NCI-H2227 (cell line): Measurements from ENCODE around the gene NOP53.
"Not testable (repeated sequence)": the region's sequence is repeated elsewhere in the genome, so short reads cannot be mapped to it uniquely, and the experiment has no call there.

ENCODE experiments used
- DNase-seq: peaks from one replicate; lab custom pipeline; 2025; ENCODE audit not compliant: unreplicated experiment; lab: John Stamatoyannopoulos, UW

NOP53 gene

DNA sequence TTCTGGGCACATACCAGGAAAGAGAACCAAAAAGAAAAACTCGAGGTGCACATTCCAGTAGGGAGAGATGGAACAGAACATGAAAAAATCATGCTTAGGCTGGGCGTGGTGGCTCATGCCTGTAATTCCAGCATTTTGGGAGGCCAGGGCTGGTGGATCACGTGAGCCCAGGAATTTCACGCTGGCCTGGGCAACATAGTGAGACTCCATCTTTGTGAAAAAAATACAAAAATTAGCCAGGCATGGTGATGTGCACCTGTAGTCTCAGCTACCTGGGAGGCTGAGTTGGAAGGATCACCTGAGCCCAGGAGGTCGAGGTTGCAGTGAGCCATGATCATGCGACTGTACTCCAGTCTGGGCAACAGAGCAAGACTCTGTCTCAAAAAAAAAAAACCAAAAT lies 25.9 kb downstream of the NOP53 start:
- DNase-seq: not testable (repeated sequence)

DNA sequence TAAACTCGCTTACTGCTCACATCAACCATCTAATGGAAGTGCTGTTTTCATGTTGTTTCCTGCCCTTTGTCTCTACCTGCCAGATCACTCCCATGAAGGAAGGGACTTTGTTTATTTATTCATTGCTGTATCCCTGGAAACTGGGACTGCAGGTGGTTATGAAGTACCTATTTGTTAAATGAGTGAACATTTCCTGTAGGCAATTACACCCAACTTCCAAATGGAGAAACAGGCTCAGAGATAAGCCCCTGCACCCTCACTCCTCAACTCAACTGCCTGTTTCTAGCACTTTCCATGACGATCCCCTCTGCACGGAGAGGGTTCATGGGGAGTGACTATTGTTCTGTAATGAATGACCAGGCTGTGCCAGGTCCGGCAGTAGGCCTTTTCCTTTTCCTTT lies 31.2 kb downstream of the NOP53 start:
- DNase-seq: no peak

DNA sequence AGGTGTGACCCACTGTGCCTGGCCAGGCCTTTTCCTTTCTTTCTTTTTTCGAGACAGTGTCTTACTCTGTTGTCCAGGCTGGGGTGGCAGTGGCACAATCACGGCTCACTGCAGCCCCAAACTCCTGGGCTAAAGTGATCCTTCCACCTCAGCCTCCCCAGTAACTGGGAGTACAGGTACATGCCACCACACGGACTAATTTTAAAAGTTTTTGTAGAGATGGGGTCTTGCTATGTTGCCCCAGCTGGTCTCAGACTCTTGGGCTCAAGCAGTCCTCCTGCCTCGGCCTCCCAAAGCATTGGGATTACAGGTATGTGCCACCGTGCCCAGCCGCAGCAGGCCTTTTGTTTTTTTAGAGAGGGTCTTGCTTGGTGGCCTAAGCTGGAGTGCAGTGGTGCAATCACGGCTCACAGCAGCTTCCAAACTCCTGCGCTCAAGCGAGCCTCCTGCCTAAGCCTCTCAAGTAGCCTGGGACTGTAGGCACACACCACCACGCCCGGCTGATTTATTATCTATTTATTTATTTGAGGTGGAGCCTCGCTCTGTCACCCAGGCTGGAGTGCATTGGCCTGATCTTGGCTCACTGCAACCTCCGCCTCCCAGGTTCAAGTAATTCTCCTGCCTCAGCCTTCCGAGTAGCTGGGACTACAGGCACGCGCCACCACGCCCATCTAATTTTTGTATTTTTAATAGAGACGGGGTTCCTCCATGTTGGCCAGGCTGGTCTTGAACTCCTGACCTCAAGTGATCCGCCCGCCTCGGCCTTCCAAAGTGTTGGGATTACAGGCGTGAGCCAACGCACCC lies 32.1 kb downstream of the NOP53 start:
- not testable (repeated sequence) for DNase-seq

DNA sequence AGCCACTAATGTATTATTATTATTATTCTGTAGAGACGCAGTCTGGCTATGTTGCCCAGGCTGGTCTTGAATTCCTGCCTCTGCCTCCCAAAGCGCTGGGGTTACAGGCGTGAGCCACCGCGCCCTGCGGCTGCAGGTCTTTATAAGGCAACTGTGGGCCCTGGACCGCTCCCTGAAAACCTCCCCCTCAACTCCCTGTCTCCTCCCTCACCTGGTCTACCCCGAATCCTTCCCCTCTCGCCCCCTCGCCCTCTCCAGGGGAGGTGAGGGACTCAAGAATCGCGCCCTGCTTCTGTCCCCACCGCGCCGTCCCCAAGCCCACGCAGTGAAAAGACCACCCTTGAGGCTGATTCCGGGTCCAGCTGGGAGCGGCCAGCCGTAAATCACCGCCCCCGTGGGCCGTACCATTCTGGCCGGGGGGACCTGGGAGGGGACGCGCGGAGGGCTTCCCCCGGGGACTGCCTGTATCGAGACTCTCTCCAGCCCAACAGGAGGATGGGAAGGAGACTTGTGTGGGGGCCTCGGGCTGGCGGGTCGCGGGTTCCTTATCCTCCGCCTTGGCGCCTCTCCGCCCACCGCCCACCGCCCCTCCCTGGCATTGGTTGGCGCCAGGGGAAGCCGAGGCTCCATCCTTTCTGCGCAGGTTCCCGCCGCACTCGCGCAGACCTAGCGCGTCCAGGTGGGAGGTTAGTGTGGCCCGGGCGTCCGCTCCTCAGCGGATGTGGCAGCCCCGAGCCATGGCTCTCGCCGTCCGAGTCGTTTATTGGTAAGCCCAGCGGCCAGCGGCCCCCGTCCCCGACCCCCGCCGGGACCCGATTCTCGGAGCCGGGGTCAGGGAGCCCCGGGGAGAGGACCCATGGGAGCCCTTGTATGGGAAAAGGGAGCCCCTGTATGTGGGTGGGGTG lies 33.0 kb downstream of the NOP53 start, which contains the start of gene SELENOW:
Gene SELENOW, plus strand, starts transcription at position 655 of the 905 bp plus-strand sequence. Its CDS starts 83 bp downstream, at position 738.
- DNase-seq: peak; percentile 91

DNA sequence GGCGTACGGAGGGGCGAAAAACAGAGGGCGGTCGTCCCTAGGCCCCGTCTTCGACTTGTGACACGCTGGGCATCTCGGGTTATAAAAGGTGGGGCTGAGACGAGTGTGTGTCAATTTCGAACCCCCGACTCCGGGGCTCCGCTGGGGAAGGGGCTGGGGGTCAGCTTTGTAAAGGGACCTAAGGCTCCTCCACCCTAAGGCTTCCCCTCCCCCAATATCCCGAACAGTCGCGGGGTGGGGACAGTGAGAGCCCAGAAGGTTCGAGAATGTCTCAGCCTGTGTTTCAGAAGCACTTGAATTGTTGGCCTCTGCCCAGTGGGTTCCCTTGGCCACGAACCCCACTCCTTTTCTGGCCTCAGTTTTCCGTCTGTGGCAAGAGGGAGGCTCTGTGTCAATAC lies 33.6 kb downstream of the NOP53 start:
- no peak for DNase-seq

DNA sequence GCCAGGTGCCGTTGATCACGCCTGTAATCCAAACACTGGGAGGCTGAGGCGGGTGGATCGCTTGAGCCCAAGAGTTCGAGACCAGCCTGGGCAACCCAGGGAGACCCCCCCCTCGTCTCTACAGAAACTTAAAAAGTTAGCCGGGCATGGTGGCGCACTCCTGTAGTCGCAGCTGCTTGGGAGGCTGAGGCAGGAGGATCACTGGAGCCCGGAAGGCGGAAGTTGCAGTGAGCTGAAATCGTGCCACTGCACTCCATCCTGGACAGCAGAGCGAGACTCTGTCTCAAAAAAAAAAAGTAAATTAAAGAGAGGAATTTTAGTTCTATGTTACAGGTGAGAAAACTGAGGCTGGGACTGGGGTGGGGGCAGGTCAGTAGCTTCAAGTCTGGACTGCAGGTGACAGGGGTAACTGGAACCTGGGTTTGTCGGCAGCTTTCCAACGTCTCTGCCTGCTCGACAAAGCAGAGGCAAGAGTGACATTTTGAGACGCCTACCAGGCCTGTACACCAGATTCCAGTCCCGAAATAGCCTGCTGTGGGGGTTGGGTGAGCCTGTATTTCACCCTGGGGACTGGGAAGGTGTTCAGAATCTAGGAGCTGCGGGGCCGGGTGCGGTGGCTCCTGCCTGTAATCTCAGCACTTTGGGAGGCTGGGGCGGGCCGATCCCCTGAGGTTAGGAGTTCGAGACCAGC lies 34.3 kb downstream of the NOP53 start:
- no peak for DNase-seq

DNA sequence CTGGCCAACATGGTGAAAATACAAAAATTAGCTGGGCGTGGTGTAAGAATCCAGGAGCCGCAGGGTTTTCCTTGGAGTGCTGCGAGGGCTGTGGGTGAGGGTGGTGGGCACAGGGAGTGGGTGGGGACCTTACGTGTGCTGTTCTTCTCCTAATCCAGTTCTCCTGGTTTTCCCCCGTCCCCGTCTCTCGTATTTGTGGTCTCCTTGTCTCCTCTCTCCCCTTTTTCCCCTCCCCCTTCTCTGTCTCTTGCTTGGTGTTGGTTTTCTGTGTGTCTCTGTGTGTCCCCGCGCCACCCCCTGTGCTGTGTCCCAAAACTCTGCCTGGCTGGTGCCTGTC lies 34.8 kb downstream of the NOP53 start:
- no peak for DNase-seq

DNA sequence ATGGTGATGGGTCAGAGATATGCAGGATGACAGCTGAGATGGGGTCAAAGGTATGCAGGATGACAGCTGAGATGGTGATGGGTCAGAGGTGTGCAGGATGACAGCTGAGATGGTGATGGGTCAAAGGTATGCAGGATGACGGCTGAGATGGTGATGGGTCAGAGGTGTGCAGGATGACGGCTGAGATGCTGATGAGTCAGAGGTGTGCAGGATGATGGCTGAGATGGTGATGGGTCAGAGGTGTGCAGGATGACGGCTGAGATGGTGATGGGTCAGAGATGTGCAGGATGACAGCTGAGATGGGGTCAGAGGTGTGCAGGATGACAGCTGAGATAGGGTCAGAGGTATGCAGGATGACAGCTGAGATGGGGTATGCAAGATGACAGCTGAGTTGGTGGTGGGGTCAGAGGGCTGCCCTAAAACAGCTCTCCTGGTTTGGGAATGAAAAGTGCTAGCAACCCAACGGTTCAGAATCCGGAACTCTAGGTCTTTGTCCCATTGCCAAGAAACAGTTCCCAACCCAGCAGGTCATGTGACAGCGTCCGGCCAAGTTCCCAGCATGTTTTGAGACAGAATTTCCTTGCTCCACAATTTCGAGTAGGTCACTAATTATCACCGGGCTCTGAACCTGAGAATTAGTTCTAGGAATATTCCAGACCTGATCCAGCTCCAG lies 36.4 kb downstream of the NOP53 start:
- DNase-seq: no peak

DNA sequence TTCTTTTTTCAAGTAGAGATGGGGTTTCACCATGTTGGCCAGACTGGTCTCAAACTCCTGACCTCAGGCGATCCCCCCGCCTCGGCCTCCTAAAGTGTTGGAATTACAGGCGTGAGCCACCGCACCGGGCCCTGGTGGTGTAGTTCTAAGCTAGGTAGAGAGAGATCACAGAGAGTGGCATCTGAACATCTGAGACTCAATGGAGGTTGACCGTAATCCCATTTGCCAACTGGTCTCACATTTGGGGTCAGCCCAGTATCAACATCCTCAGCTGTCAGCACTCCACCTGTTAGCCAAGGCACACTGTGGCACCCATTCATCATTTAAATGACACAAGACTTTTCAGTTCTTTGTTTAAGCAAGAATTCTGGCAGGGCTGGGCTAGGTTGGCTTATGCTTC lies 41.2 kb downstream of the NOP53 start:
- DNase-seq: no peak

DNA sequence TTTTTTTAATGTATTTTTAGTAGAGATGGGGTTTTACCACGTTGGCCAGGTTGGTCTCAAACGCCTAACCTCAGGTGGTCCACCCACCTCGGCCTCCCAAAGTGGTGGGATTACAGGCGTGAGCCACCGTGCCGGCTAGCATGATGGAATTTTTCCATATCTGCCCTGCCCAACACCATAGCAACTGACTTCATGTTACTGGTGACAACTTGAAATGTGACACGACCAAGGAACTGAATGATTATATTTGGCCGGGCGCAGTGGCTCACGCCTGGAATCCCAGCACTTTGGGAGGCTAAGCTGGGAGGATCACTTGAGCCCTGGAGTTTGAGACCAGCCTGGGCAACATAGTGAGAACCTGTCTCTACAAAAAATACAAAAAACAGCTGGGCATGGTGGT lies 42.0 kb downstream of the NOP53 start:
- not testable (repeated sequence) for DNase-seq

DNA sequence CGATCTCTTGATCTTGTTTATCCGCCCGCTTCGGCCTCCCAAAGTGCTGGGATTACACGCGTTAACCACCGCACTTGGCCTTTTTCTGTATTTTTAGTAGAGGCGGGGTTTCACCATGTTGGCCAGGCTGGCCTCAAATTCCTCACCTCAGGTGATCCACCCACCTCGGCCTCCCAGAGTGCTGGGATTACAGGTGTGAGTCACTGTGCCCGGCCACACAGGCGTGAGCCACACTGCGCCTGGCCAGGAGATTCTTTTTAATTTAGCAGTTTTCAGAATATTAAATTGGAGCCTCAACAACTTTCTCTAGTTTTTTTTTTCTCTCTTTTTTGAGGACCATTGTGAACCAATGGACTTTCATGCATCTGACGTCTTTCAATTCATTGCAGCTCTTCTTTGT lies 44.5 kb downstream of the NOP53 start:
- DNase-seq: not testable (repeated sequence)

DNA sequence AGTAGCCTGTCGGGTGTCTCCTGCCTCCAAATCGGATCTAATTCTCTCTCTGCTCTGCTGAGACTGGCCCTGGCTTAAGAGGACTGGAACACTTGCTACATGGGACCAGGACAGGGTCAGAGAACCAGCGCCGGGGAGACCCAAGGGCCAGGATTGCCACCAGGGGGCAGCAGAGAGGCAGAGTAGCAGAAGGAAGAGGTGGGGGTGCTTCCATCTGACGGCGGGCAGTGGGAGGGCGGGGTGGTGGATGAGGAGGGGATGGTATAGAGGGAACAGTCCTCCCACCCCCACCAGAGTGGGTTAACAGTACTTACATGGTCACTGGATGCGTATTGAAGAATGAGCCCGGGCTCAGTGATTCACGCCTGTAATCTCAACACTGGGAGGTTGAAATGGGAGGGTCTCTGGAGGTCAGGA lies 45.1 kb downstream of the NOP53 start:
- peak; percentile 21 for DNase-seq

DNA sequence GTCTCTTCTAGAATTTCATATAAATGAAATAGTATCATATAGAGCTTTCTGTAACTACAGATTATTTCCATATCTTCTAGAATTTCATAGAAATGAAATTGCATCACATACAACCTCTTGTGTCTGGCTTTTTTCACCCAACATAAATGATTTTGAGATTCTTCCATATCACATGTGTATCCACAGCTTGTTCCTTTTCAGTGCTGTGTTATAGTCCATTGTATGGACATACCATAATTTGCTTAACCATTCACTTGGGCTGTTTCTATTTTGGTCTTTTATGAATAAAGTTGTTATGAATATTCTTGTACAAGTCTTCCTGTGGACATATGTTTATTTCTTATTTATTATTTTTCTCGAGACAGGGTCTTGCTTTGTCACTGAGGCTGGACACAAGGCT lies 47.3 kb downstream of the NOP53 start:
- no peak for DNase-seq

DNA sequence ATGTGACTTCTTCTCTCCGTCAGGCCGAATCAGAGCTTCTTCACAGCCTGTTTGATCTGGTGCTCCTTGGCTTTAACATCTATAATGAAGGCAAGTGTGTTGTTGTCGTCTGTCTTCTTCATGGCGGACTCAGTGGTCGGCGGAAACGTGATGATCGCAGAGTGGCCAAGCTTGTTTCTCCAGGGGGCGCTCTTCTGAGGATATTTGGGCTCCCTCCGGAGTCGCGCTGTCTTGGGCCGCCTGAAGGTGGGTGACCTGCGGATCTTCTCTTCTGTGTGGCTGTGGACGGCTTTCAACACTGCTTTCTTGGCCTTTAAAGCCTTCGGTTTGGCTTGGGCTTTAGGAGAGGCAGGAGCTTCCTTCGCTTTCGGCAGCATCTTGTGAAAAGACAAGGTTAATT lies 49.2 kb downstream of the NOP53 start:
- no peak for DNase-seq

DNA sequence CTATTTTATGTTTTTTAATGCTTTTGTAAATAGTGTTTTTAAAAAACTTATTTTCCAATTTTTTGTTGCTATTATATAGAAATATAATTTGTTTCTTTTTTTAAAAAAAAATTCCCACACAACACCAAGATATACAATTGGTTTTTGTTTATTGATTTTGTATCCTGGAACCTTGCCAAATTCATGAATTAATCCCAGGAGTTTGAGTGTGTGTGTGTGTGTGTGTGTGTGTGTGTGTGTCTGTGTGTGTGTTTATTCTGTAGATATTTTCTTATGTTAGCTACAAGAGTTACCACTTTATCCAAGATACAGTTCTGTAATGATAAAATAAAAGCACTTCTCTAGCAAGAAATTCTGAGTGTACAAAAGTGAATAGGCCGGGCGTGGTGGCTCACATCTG lies 51.4 kb downstream of the NOP53 start:
- no peak for DNase-seq

DNA sequence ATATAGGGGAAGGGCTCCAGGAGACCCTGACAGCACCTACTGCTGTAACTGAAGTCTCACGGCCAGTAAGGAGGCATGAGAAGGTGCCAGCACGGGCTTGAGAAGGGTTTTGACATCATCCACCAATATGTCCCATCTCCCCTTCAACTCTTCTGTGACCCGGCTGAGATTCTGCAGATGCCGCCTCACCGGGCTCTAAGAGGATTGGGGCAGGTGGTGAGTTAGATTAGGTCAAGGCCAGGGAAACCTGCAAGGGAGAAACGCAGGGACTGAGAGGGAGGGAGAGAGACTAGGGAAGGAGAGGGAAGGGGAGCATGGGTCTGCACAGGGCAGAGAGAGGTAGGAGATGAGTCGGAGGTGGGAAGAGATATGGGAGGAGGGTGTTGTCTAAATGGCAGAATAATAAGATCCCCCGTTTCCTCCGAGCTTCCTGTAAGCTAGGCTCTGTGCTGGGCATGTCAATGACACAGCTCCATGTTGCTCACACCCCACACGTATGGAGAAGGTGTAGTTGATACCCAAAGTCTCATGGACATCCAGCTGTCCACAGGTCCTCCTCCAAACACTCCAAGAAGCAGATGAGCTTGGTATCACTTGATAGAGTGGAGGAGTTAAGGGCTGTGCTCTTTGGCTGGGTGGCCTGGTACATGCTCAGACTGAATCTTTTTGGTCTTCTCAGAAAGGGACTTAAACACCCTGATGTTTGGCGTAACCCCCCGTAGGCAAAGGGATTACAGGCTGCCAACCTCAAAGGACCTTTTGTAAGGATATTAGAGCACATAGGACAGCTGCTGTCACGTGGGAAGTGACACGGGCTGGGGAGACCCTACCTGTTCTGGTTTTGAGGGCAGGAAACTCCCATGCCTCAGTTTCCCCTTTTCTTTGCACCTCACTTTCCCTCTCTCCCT lies 52.9 kb downstream of the NOP53 start:
- no peak for DNase-seq

DNA sequence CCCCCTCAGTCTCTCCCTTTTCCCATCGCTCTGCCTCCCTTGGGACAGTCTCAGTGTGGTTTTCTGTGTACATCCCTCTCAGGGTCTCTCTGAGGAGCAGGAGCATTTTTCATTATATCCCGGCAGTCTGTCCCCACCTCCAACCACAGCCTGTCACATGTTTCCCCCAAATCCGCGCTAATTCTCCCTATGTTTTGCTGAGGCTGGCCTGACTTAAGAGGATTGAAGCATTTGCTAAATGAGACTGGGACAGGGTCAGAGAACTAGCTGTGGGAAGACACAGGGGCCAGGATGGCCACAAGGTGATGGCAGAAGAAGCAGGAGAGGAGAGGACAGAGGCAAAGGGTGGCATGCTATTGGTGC lies 53.5 kb downstream of the NOP53 start:
- DNase-seq: no peak

DNA sequence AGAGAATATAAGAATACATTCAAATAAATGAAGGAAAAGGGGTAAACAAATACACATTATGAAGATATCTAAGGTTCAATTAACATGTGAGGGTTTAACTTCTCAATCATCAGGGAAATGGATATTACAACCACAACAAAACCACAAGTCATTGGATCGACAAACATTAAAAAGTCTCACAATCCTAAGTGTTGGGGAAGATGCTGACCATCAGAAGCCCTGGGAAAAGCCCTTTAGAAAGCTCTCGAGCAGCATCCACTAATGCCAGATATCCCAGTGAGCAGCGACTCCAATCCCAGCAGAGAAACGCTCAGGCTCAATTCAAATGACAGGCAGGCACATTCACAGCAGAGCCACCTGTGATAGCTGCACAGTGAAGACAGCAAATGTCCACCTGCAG lies 55.9 kb downstream of the NOP53 start:
- no peak for DNase-seq

DNA sequence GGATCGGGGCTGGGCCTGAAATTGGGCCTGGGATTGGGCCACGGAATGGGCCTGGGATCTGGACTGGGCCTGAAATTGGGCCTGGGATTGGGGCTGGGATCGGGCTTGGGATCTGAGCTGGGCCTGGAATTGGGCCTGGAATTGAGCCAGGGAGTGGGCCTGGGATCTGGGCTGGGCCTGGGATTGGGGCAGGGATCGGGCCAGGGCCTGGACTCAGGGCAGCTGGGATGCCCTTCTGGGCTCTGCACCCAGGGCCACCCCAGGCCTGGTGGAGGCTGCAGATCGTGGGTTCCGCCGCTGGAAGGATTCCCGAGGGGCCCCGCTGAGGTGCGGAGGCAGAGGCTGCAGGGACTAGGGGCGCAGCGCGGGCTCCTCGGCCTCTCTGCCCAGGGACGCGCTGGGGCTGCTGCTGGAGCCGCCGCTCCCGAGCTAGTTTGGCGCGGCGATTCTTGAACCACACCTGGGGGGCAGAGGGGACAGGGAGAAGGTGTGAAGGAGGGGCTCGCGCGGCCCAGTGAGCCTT lies 57.2 kb downstream of the NOP53 start:
- no peak for DNase-seq

DNA sequence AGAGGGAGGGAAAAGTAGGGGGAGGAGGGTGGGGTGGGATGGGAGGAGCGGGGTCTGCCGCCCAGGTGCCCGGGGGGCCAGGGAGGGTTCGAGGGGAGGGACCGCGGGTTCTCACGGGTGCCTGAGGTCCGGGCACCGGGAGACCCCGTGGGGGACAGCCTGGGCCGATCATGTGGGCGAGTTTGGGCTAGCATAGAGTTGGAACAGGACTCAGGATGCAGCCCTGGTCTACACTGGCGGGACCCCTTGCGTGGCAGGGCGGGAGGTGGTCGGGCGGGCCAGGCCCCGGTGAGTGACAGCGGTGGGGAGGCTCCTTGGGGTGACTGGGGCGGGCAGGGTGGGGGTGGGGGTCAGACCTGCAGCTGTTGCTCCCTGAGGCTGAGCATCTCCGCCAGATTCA lies 57.8 kb downstream of the NOP53 start:
- DNase-seq: not testable (repeated sequence)
